HG03025 (cell line): ENCODE results near the gene TRIM8.

Source experiments
- ATAC-seq: cut with Tn5 transposase; IDR thresholded peaks from one replicate; pipeline ENCODE4 v1.9.1; 2021; ENCODE audit warnings: mild to moderate bottlenecking, moderate library complexity; ENCODE audit not compliant: unreplicated experiment, low FRiP score

TRIM8 gene

DNA sequence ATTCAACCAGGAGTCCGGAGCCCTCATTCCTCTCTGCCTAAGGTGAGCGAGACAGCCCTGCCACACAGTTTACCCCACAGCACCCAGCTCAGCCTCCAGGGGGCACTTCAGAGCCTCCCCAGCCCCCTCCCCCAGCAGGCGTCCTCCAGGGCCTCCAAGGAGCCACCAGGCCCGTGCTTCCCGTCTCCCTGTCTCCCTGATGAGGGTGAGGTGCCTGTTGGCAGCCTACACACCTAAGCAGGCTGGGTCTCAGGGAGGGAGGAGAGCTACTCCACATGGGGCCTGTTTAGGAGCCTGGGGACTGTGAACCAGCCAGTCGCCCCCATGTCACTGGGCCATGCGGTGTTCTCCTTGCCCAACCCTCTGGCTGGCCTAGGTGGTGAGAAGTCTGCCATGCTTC lies 28.9 kb upstream of the TRIM8 start:
- no peak for ATAC-seq

DNA sequence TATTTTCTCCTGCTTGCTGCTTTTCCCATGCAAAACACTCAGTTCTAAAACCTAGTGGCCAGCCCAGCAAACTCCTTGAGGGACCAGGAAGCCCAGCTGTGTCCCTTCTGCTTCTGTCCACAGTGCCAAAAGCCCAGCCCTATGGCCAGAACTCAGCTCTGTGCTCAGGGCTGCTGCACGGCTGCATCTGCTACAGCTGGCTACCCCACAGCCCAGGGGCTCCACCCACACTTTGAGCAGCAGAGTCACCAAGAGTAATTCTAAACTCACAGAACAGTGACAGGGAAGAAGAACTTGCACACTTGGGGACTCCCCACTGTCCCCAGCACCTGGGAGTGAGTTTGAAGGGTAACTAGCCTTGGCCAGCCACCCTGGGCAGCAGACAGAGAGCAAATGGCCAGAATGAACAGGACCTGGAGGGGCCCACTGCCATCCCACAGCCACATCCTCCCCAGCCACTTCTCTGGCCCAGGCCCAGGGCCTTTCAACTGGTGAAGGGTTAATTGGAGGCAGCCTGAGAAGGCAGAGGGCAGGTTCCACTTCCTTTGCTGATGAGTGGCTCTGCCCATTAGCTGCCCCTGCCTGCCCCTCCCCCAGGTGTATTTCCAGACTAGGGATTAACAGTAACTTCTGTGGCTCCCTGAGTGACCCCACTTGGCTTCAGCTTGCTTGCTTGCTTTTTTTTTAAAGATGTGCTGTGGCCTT lies 28.1 kb upstream of the TRIM8 start:
- ATAC-seq, result no peak

DNA sequence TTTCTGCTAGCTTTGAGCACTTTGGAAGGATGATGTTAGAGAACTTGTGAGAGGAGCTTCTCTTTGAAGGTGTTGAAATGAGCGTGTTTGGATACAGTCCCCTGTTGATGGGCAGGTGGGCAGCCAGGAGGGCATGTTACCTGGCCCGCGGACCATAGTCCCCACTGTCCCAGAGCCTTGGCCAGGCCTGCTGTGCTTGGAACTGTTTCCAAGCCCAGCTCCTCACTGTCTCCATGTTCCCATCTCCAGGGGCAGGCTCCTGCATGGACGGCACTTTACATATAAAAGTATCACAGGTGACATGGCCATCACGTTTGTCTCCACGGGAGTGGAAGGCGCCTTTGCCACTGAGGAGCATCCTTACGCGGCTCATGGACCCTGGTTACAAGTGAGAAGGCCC lies 27.2 kb upstream of the TRIM8 start:
- ATAC-seq, result no peak

DNA sequence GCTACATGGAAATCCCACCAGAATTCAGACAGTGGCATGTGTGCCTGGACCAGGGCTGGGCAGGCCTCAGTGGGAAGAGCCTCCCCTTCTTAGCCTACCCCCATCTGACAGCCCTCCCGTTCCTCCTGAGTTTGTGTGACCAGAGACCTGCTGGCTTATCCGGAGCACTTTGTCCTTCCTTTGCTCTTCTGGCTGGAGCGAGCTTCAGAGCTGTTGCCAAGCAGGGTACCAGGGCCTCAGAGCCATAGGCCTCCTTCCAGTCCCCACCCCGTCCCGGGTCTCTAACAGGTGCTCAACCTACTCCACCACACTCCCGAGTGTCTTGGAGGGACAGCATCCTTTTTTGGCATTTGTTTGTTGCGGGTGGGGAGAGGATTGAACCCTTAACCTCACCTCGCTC lies 26.5 kb upstream of the TRIM8 start:
- ATAC-seq, result no peak

DNA sequence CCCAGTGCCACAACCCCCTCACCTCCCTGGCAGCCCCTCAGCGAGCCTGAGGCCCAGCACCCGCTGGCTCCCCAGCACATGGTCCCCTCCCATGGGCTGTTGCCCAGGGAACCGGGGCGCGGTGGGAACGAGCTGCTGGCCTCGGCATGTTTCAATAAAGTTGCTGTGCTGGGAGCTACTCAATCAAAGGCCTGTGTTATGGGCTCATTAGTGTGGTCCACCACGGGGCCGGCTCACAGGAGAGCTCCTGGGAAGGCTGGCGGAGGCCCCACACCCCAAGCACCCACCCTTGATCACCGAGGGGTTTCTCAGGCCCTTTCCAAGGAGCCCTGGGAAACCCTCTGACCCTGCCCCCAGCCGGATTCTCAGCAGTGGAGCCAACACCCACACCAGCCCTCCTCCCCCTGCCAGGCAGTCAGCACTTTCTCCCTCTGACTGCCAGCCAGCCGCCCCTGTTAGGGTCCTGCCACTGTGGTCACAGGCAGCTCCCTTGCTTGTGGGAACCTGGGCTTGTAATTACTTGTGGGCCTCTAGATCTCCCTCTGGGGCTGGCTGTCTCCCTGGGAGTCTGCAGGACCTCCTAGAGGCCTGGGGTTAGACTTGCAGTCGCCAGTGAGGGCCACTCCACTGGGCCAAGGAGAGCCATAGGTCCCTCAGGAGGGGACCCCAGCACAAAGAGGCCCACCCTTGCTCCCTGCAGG lies 24.8 kb upstream of the TRIM8 start:
- ATAC-seq, result no peak

DNA sequence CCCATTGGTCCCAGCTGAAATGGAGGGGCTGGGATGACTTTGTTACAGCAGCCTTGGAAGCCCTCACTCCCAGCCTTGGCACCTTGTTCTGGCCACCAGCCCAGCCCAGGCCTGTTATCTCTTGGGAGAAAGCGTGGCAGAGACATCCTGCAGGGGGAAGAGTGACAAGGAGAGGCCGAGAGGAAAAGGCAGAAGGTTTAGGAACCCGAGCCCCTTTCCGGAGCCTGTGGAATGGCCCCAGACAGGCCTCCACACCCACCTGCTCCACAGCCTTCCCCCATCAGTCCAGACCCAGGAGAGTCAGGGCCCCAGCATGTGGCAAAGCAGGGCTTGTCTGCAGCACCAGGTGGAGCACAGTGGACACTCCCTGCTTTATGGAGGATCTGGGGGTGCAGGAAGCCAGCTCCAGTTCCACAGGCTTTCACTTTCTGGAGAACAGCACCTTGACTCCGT lies 24.1 kb upstream of the TRIM8 start:
- ATAC-seq, result no peak

DNA sequence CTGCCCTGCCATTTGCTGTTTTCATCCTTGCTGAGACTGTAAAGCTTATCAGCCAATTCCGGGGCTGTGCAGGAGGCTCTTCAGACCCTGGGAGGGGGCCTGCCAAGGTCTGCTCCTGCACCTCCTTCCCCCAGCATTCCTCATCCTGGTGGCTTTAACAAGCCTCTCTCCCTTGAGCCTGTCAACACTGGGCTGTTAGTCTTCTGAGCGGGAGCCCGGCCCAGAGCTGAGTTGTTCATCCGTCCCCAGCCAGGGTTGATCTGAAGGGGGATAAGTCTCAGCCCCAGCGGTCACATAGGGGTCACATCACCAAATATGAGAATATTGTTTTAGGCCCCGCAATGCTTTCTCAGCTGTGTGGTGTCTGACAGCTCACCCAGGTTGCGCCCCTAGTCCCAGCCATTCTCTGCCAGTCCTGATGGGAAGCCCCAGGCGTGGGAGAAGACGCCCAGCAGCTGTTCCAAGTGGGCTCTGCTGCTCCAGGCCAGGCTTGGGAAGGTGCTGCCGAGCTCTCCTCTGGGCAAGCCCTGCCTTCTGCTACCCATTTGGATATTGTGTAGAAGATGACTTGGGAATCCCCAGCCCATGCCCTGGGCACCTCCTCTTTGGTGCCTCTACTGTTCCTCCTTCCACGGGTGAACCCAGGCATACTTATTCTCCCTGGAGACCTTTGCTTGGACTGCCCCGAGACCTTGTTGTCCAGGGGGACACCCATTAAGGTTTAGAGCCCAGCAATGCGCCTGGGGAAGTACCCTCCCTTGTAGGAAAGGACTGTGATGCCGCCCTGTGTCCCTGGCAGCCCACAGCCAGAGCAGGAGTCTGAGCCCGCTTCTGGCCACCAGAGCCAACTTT lies 23.5 kb upstream of the TRIM8 start:
- ATAC-seq, result no peak

DNA sequence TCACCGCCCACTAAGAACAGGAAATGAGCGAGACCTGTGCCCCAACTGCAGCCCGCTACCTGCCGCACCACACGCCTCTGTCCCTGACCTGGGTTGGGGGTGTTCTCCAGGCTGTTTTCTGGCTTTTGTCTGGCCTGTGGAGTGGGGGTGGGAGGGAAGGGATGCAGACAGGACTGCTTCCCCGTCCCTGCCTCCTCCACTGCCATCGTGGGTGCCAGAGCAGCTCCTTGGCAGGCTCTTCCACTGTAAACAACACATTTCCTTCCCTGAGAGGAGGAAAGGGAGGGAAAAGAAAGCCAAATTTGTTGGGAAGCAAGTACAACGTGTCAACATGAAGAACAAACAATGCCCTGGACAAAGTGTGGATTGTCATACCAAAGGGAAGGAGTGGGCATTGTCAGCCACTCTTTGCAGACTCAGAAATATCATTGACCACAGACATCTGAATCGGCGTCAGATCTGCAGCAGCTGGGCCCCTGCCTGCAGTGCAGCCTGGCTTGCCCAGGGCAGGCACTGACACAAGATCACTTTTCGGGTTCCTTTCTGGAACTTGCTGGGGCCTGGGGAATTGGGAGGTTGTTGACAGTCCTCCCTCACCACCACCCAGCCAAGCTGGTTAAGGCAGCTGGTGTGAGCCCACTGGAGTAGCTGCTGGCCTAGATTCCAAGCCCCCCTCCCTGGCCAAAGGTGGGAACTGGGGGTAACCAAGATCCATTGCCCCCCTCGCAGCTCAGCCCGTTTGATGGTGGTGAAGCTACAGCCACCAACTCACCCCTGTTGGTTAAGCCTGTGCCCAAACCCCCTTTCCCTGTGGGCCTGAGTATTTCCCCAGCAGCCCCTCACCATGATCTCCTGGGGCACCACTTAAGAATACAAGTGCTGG lies 22.6 kb upstream of the TRIM8 start:
- no peak for ATAC-seq

DNA sequence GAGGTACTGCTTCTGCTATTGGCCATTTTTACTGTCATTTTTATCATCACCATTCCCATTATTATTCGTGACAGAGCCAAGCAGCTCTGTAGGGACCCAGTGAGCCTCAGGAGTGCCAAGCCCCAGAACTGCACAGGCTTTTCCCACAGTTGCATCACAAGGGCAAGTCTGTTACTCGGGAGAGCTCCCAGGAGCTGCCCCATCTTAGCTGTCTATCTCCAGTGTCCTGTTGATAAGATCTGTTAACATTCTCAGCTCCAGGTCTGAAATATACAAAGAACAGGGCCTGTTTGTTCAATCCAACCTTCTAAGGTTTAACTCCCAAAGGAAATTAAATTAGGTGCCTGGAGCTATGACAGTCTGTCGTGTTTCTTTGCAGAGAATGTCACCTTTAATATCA lies 20.2 kb upstream of the TRIM8 start:
- ATAC-seq, result no peak

DNA sequence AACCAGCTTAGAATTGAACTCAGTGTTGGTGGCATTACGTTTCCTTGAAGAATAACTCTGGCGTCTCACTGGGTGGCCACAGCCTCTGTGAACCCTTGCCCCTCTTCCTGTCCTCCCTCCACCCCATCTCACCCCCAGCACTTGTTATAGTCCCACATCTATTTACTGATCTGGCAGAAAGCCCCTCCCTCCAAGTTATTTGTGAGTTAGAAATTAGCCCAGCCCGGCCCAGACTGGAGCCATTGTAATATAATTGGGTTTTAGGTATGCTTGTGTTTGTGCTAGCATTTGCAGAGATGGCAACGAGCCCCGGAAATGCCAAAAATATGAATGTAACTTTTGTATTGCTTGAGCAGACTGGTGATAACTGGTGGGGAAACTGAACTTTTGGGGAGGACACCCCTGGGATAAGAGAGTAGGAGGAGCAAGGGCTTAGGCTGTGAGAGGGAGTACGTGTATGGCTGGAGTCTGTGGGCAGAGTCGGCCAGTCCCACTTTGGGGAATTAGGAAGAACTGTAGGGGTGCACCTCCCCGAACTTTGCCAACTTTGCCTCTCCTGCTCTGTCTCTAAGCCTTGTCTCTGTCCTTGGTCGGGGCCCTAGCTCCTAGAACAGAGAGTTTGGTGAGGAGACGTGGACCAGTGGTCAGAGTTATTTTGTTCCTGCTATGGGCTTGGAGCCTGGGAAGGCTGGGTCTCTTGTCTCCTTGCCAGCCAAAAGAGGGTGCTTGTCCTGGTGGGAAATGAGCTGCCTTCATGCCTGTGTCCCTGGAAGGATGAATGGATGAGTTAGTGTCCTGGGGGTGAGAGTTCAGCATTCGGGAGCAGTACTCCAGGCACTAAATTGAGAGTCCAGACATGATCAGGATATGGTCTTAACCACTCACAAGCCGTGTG lies 19.3 kb upstream of the TRIM8 start:
- no peak for ATAC-seq

DNA sequence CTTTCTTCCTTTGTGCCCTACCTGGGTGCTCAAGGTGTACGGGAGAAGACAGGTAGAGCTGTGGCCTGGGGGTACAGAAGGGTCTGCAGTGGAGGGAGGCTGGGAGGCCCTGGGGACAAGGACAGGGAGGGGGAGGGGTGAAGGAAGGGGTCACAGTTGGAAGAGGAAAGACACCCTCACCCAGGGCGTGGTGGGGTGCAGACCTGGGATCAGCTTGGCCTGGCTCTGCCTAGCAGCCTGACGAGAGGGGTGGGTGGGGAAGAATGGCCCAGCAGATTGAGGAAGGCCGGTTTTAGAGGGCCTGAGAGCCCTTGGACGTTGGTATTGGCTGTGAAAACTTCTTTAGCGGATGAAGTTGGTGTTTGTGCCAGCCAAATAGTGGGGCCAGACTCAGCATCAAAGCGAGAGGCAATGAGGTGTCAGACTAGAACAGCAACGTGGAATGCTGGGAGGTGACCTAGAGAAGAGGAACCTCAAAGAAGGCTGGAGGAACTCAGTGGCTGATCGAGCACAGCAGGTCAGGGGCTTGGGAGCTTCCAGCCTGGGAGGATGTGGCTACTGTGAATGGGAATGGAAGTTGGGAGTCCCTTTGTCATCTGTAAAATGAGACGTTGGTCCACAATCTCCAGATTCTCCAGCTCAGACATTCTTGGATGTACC lies 18.1 kb upstream of the TRIM8 start:
- ATAC-seq, result no peak

DNA sequence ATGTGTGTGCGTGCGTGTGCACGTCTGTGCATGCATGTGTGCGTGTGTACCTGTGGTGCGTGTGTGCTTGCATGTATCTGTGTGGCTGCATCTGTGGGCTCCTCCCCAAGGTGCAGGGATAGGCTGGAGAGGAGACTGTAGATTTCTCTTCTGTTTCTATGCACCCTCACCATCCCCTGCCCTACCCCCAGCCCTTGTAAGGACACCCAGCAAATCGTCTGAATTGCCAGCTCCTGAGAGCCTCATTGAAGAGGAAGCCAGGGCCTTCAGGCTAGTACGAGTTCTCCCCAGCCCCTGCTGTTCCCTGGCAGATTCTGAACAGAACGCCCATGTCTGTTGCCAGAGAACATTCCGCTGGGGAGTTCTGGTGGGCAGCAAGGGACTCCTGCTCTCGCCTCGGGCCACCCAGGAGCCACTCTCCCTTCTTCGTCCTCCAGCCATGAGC lies 17.0 kb upstream of the TRIM8 start:
- no peak for ATAC-seq

DNA sequence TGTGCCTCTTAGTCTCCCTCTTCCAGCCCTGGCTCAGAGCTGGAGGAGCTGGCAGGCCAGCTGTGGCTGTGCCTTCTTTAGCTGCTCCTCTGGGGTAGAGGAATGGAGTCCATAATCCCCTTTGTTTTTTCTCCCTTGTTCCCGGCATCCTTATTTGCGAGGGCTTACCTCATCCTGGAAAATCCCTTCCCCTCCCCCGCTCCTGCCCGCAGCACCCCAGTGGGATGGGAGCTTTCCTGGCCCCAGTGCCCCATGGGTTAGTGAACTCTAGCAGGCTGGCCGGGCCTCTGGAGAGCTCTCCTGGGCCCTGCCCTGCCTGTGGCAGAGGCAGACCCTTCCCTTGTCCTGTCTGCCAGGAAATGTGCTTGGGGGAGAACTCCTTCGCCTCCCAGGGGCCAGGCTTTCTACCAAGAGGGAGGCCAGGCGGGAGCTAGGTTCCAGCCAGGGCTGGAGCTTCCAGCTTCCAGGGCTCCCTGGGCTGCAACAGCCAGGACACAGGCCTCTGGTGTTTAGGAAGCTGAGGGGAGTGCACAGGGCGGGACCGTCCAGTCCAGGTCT lies 16.5 kb upstream of the TRIM8 start:
- ATAC-seq, result no peak

DNA sequence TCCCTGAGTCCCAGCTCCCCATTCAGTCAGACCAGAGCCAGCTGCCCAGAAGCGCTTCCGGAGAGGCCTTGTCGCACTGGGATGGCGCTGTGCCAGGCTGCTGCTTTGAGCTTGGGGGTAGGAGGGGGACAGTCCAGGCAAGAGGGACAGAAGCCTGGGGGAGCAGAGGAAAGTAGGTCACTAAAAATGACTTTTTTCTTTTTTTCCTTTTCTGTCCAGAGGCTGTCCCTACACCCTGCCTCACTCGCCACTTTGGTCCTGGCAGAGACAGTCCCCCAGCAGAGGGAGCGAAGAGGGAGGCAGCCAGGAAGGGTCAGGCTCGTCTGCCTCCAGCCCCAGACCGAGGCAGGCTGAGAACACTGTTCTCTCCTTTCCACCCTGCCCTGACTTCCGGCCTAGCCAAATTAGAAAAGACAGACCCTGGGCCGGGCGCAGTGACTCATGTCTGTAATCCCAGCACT lies 15.8 kb upstream of the TRIM8 start:
- no peak for ATAC-seq

DNA sequence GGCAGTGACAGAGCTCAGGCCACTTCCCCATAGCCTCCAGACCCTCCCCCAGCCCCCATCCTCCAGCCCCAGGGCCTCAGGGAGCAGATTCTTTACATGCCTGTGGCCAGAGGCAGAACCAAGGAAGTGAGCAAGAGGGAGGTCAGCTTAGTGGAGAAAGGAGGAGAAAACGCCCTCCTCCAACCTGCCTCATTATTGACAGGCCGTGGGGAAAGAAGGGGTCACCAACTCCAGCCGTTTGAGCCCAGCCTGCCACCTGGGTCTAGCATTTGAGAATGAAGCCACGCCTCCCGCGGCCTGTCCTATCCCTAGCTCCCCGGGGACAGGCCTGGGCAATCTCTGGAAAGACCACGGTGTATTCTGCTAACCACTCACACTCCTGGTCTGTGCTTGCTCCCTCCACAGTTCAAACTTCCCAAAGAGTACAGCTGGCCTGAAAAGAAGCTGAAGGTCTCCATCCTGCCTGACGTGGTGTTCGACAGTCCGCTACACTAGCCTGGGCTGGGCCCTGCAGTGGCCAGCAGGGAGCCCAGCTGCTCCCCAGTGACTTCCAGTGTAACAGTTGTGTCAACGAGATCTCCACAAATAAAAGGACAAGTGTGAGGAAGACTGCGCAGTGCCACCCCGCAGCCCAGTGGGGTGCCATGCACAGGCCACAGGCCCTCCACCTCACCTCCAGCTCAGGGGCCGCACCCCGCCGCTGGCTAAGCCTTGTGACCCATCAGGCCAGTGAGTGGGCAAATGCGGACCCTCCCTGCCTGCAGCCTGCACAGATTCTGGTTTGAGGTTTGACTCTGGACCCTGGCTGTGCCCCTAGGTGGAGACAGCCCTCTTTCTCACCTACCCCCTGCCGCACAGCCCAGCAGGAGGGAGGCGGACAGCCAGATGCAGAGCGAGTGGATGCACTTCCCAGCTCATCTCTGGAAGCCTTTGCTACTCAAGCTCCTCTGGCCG lies 14.3 kb upstream of the TRIM8 start:
- ATAC-seq, result no peak

DNA sequence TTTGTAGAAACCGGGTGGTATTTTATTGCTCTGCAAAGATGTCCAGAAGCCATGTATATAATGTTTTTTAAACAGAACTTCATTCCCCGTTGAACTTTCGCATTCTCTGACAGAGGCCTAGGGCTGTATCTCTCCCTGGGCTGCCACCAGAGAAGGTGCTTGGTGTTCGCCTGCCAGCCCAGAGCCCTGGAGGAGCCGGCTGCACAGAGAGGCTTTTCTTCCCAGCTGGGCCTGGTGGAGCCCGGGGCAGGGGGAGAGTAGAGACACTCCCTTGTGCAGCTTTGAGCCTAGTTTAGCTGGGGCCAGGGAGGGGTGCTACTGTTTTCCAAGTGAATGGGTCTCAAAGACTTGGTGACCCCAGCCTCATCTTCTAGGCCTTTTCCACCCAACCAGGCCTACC lies 13.6 kb upstream of the TRIM8 start:
- no peak for ATAC-seq
